Fibroblast of upper back skin (primary cell): ENCODE data around the gene KRTAP20-4.

ENCODE experiments used
- DNase-seq: peaks from one replicate; pipeline ENCODE4 v3.0.0-alpha.2; 2013

Gene KRTAP20-4

GRCh38 chr21:30620522-30620921 lies at the start of gene KRTAP20-4:
TSS of gene KRTAP20-4 (plus strand) at chr21:30620627.
- DNase-seq: no peak

GRCh38 chr21:30577766-30578165 lies 42.7 kb upstream of the KRTAP20-4 start:
- no peak for DNase-seq

DNA sequence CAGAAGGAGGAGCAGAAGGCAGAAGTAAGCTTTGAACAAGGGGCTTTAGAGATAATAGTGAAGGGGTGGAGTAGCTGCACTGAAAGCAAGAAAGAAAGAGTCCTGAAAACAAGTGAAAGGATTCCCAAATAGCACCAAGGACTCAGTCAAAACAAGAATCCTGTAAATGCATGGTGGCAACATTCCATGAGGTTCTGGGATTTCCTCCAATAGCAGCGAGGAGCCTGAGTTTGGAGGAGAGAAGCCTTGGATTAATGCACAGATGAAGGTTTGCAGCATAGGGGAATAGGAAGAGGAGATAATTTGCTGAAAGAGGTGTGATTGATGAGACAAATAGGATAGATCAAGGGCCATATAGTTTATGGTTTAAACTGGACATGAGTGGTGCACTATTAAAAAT lies 41.1 kb upstream of the KRTAP20-4 start:
- DNase-seq: no peak

DNA sequence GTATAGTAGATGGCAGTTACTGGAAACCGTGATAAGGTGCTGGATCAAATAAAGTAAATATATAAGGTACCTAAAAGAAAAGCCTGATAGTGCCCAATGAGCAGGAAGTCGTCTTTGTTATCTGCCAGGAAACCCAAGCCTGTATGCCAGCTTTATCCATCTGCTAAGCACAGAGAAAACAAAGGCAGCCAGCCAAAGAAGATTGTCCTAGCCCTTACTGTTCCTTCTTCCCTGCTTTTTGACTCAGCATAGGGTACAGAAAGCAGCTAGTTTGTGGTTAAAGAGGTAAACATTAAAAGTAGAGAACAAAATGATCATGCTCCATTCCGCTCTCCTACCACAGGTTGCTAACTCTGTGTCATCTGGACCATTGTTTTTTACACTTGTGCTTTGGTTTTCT lies 40.3 kb upstream of the KRTAP20-4 start:
- no peak for DNase-seq

GRCh38 chr21:30582870-30583269 lies 37.6 kb upstream of the KRTAP20-4 start:
- no peak for DNase-seq

- no peak for DNase-seq
Observed at GRCh38 chr21:30590297-30590696, 30.1 kb upstream of the KRTAP20-4 start, which contains the start of gene KRTAP22-2. TSS of gene KRTAP22-2 (minus strand) at chr21:30590397.

DNA sequence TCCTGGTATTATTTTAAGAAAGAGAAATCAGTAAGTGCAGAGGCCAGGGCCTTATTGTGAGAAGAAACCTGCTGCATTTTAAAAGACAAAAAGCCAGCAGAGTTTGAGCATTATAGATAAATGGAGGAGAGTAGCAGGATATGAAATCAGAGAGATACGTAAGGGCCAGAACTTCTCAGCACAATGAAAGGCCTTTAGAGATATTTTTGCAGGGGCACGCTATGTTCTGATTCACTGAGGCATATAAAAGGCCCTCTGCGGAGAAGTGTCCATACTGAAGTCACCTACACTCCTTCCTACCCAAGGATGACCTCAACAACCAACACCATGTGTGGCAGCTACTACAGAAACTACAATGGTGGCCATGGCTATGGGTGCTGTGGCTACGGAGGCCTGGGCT lies 28.3 kb upstream of the KRTAP20-4 start, which contains the start of gene KRTAP6-3:
KRTAP6-3 (plus strand) TSS at position 301 of the 400 bp plus-strand sequence; CDS start at position 307, 6 bp downstream.
- DNase-seq: no peak

DNA sequence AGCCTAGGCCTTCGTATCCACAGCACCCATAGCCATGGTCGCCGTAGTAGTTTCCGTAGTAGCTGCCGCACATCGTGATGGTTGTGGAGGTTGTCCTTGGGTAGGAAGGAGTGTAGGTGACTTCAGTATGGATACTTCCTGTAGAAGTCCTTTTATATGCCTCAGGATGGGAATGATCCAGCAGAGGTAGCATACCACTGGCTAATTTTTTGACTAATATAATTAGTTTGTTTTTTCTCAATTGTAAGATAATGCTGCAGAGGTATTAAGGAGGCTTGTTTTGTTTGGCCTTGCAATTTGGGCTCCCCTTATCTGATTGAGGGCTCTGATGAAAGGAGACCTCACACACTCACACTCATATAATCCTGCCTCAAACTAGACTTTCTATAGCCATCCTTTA lies 21.6 kb upstream of the KRTAP20-4 start, which contains the start of gene KRTAP6-2:
KRTAP6-2 (minus strand) TSS at position 101 of the 400 bp plus-strand sequence; CDS start at position 73, 28 bp downstream.
- DNase-seq: no peak

DNA sequence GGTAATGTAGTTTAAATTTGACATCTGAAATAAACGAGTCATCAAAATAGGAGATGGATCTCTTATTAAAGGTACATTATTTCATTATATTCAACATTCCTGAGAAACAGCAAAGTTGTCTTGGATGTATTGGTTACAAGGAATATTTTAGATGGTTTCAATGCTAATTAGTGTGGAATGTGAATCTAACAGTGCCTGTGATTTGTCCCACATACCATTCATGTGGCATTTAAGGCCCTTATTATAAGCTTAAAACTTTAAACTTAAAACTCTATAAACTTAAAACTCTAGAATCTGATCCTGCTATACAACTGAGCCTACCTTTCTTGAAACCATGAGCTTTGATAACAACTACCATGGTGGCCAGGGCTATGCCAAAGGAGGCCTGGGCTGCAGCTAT lies 19.6 kb upstream of the KRTAP20-4 start, which contains the start of gene KRTAP22-1:
KRTAP22-1 (plus strand) TSS at position 301 of the 400 bp plus-strand sequence.
- DNase-seq: no peak

GRCh38 chr21:30605968-30606367 lies 14.5 kb upstream of the KRTAP20-4 start:
- no peak for DNase-seq

- DNase-seq: no peak
Observed at GRCh38 chr21:30612132-30612531, 8.3 kb upstream of the KRTAP20-4 start.

DNA sequence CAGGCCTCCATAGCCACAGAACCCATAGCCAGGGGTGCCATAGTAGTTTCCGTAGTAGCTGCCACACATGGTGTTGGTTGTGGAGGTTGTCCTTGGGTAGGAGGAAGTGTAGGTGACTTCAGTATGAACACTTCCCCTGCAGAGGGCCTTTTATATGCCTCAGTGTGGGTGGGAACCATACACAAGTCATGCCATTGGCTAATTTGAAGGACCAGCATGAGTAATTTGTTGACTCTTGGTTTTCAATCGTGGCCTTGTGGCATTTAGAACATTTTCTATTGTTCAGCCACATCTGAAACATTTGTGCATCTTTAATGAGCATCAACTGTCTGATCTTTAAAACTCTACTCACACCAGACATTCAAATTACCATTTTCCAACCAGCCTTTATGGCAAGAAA lies 6.6 kb upstream of the KRTAP20-4 start, which contains the start of gene KRTAP6-1:
KRTAP6-1 (minus strand) TSS at position 95 of the 400 bp plus-strand sequence; CDS start at position 69, 26 bp downstream.
- no peak for DNase-seq

DNA sequence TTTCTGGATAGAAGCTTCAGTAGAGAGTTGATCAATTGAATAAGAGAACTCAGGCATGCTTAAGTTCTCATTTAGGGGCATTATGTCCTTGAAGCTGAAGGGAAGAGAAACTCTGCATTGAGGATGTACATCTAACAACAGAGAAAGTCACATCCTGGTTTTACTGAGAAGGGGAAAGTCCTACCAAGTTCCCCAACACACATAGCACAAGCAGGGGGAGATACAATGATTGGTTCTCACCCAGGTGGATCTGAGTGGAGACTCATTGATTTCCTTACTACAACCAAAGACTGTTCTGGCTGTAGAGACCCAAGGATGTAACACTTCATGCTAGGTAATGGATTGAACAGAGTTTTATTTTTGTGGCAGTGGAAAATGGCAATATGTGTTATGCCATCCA lies 5.2 kb upstream of the KRTAP20-4 start:
- DNase-seq: no peak

GRCh38 chr21:30616125-30616524 lies 4.3 kb upstream of the KRTAP20-4 start, which contains the start of gene KRTAP20-1:
TSS of gene KRTAP20-1 (plus strand) at chr21:30616425. CDS start at chr21:30616455, 30 bp downstream.
- DNase-seq: no peak

- DNase-seq: no peak
Observed at GRCh38 chr21:30620080-30620479, 347 bp upstream of the KRTAP20-4 start.

GRCh38 chr21:30623362-30623761 lies 2.9 kb downstream of the KRTAP20-4 start:
- no peak for DNase-seq

GRCh38 chr21:30625449-30626165 lies 5.2 kb downstream of the KRTAP20-4 start:
- DNase-seq: no peak

- no peak for DNase-seq
Observed at GRCh38 chr21:30628109-30628508, 7.7 kb downstream of the KRTAP20-4 start.

DNA sequence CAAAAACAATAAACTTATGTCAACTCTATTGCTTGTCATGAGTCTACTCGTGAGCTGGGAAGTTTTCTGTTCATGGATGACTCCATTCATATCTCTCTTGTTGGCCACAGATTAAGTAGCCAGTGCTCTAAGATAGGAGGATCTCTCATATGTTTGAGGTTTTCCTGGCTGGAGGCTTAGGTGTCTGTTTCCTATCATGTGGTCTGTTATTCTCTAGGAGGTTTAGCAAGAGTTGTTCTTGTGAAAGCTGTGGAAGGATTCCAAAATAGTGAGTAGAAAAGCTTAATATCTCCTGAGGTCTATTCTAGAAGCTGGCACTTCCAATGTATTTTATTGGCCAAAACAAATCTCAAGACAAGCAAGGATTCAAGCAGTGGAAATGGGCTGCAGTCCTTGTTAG lies 8.8 kb downstream of the KRTAP20-4 start:
- peak; percentile 22 for DNase-seq

DNA sequence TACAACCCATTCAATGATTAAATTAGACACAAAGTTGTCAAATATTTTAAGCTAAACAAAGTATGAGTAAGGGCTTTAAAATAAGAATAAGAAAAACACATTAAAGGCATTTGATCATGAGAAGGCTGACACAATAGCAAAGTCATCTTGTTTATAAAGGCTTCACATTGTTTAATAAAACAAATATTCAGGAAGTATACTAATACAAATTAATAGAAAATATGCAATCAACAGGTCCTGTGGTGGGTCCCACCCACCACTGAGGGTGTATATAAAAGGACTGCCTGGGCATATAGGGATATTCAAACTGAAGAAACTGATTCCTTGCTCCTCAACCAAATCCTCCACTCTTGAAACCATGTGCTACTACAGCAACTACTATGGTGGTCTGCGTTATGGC lies 14.5 kb downstream of the KRTAP20-4 start, which contains the start of gene KRTAP20-2:
KRTAP20-2 (plus strand) TSS at position 301 of the 400 bp plus-strand sequence; CDS start at position 359, 58 bp downstream.
- no peak for DNase-seq

GRCh38 chr21:30638686-30639085 lies 18.3 kb downstream of the KRTAP20-4 start:
- DNase-seq: no peak

DNA sequence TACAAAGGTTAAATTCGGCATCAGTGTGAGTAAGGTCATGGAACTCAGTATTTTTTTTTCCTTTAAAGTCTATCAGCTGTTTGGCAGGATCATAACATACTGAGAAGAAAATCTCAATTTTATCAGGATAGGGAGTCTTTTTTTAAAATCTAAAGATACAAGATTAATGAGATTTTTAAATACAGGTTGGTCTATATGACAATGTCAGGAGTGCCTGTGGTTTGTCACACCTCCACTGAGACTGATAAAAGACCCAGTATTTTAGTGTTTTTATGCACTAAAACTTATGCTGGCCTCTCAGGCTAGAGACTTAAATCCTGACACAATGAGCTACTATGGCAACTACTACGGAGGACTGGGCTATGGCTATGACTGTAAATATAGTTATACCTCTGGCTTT lies 22.1 kb downstream of the KRTAP20-4 start, which contains the start of gene KRTAP20-3:
KRTAP20-3 (plus strand) TSS at position 301 of the 400 bp plus-strand sequence.
- DNase-seq: no peak

DNA sequence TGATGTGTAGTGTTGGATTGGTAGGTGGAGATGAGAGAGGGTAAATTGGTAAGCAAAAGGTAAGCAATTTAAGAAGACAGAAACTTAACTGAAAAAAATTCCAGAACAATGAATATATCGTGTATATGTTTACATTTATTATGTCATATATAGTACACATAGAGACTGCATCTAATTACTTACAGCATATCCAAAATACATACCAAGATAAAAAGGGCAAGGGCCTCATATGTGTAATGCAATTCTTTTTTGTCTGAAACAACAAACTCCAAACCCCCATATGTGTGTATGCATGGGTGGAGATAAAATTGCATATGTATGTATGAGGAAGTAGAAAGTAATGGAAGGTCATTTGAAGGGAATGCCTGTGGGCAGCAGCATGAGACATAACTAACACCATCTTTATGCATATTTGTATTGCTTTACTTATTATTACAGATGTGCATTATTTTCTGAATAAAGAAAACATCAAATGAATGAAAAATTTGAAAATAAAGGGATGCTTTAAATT lies 26.5 kb downstream of the KRTAP20-4 start:
- DNase-seq: no peak

DNA sequence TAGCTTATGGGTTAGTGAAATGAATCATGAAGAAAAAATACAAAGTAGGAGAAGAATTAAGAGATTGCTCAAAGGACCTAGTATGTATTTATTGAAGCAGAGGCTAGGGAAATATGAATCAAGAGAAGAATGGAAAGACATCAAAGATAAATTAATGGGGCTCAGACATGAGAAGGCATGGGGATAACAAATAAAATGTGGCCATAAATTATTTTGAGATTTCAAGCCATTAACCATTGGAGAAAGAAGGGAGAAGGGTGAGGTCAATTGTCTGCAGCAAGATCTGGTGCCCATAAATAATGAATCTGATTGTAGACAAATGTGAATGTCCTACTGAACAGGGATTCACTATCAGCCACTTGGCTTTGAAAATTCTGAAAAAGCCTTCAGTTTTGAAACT lies 32.5 kb downstream of the KRTAP20-4 start:
- DNase-seq: peak; percentile 24
